Endodermal cell (in vitro differentiated cells): ENCODE results near the gene CLEC16A. TPM values are rescaled to one million over a fixed set of nuclear protein-coding genes. Genes with fewer than 3 reads are reported as not detected.

Experiments used
- DNase-seq: peaks from one replicate; pipeline ENCODE4 v3.0.0-alpha.2; 2017
- H3K27ac ChIP-seq: 2 replicates; pipeline ENCODE4 v1.5.1; 2013; ENCODE audit warnings: mild to moderate bottlenecking, low read depth, low read length, moderate library complexity
- H3K27me3 ChIP-seq: 2 replicates; pipeline ENCODE4 v1.6.1; 2013; ENCODE audit warnings: mild to moderate bottlenecking, low read length, moderate library complexity; ENCODE audit not compliant: insufficient read depth, control insufficient read depth, poor library complexity, severe bottlenecking
- H3K36me3 ChIP-seq: 2 replicates; pipeline ENCODE4 v1.7.0; 2013; ENCODE audit warnings: mild to moderate bottlenecking, low read length, moderate library complexity; ENCODE audit not compliant: control insufficient read depth, insufficient read depth
- H3K4me1 ChIP-seq: one replicate; pipeline ENCODE4 v1.7.0; 2013; ENCODE audit warnings: low read length; ENCODE audit not compliant: control insufficient read depth, insufficient read depth
- H3K4me3 ChIP-seq: 2 replicates; pipeline ENCODE4 v1.5.1; 2013; ENCODE audit warnings: mild to moderate bottlenecking, low read length, moderate library complexity
- H3K9ac ChIP-seq: 2 replicates; pipeline ENCODE4 v1.6.1; 2013; ENCODE audit warnings: mild to moderate bottlenecking, low read length, moderate library complexity; ENCODE audit not compliant: poor library complexity, severe bottlenecking; ENCODE audit errors: extremely low read depth
- H3K9me3 ChIP-seq: 2 replicates; pipeline ENCODE4 v1.6.1; 2013; ENCODE audit warnings: mild to moderate bottlenecking, low read length, moderate library complexity; ENCODE audit not compliant: control insufficient read depth
- H3K27ac Mint-ChIP-seq: 2 replicates; pipeline ENCODE4 v1.8.0; 2020; ENCODE audit warnings: mixed read lengths
- H3K27me3 Mint-ChIP-seq: 2 replicates; pipeline ENCODE4 v1.8.0; 2021; ENCODE audit warnings: mild to moderate bottlenecking, mixed read lengths; ENCODE audit not compliant: insufficient read depth
- H3K36me3 Mint-ChIP-seq: 2 replicates; pipeline ENCODE4 v1.8.0; 2020; ENCODE audit warnings: low read depth, mixed read lengths
- H3K4me1 Mint-ChIP-seq: 2 replicates; pipeline ENCODE4 v1.8.0; 2020; ENCODE audit warnings: mixed read lengths
- H3K4me3 Mint-ChIP-seq: 2 replicates; pipeline ENCODE4 v1.8.0; 2020; ENCODE audit warnings: mild to moderate bottlenecking, moderate library complexity, mixed read lengths
- H3K9me3 Mint-ChIP-seq: 2 replicates; pipeline ENCODE4 v1.8.0; 2020; ENCODE audit warnings: mild to moderate bottlenecking, mixed read lengths
- WGBS, 2 experiments: methylation state at CpG; one replicate each; pipeline versions ENCODE4 v1.1.5 to v1.1.7; 2013; ENCODE audit warnings: missing lambda C conversion rate in 2 of 2, mixed read lengths in 1 of 2; ENCODE audit not compliant: insufficient coverage in 1 of 2, insufficient read length in 1 of 2; 5-methylcytosine and 5-hydroxymethylcytosine counted together
- total RNA-seq, 2 donors: library from RNA; stranded (reverse); fragmentation: NEBNext Ultra II Directional in 1 of 2; extraction: Animal tissue kit (Norgen Biotek cat#: 25700) in 1 of 2; gene quantifications; 2 replicates in 1 of 2; 3 replicates in 1 of 2; pipeline ENCODE4 v1.2.1, GENCODE V29; 2021
- TF ChIP-seq, protein P1 (sequence below): fragments of 200-600 bp; sonication (generic); conservative IDR thresholded peaks from 2 replicates; pipeline ENCODE4 v1.5.0; 2021; ENCODE audit warnings: antibody characterized with exemption, mild to moderate bottlenecking

CLEC16A gene
- total RNA-seq, 2 donors from 2014 or later, result 19.5 to 28.3 TPM

DNA sequence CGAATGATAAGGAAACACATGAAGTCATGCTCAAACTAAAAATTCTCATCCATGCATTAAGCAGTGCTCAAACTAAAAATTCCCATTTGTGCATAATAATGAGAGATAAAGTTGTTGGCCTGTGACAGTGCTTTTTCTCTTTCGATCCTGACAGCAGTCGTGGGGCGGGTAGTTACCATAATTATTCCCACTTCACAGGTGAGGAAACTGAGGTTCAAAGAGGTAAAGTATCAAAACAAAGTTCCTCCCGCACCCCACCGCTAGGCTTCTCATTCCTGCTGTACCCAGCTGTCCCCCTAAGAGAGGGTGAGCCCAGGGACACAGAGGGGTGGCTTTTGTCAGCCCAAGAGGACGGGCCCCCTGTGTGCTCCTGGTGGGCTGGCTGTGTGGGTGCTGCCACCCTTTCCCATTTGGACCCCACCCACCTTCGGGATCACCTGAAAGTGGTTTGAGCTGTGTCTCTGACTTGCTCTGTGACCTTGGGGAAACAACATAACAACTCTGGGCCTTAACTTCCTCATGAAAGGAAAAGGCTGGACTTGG lies 92.6 kb downstream of the CLEC16A start:
- Mint-ChIP-seq H3K27me3 (no peaks in the 10 kb centered on the region), H3K36me3 (peaks cover 38% of the 10 kb centered on the region), H3K9me3 (no peaks in the 10 kb centered on the region), H3K27ac (no peak overlapping the region), H3K4me3 (no peak overlapping the region), H3K4me1 (peaks cover 30% of the 10 kb centered on the region)
- DNase-seq, result no peak
- Histone ChIP-seq H3K36me3 (peaks cover 36% of the 10 kb centered on the region), H3K4me3 (no peak overlapping the region), H3K4me1 (peaks cover 15% of the 10 kb centered on the region), H3K9me3 (no peaks in the 10 kb centered on the region), H3K27ac (no peak overlapping the region), H3K9ac (no peak overlapping the region), H3K27me3 (no peaks in the 10 kb centered on the region)
- TF ChIP-seq, protein P1, sequence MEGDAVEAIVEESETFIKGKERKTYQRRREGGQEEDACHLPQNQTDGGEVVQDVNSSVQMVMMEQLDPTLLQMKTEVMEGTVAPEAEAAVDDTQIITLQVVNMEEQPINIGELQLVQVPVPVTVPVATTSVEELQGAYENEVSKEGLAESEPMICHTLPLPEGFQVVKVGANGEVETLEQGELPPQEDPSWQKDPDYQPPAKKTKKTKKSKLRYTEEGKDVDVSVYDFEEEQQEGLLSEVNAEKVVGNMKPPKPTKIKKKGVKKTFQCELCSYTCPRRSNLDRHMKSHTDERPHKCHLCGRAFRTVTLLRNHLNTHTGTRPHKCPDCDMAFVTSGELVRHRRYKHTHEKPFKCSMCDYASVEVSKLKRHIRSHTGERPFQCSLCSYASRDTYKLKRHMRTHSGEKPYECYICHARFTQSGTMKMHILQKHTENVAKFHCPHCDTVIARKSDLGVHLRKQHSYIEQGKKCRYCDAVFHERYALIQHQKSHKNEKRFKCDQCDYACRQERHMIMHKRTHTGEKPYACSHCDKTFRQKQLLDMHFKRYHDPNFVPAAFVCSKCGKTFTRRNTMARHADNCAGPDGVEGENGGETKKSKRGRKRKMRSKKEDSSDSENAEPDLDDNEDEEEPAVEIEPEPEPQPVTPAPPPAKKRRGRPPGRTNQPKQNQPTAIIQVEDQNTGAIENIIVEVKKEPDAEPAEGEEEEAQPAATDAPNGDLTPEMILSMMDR, result no peak
- 95 to 100% methylated on average over 2 to 8 of the region's 8 CpGs for WGBS, 2 experiments

DNA sequence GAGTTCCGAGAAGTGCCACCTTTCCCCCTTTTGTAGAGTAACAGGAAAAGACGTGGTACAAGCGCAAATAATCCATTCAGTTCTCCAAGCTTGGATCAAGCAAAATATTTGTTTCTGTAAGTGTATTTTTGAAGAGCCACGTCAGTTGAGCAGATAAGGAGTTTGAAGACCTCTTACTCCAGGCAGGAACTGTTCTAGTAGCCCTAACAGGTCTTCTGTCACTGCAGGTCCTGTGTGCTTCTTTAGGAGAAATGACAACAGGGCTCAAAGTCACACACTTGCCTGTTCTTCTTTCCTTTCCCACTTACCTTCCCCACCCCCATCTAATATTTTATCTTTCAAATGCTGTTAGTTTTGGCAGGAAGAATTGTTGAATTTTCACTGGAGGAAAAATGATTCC lies 93.9 kb downstream of the CLEC16A start:
- TF ChIP-seq, protein P1, result no peak
- H3K27me3 ChIP-seq, result no peaks in the 10 kb centered on the region
- no peak for DNase-seq
- Mint-ChIP-seq H3K27ac (no peak overlapping the region), H3K4me1 (peaks cover 17% of the 10 kb centered on the region), H3K9me3 (no peaks in the 10 kb centered on the region), H3K27me3 (no peaks in the 10 kb centered on the region), H3K36me3 (peaks cover 44% of the 10 kb centered on the region), H3K4me3 (no peak overlapping the region)
- no peaks in the 10 kb centered on the region for H3K9me3 ChIP-seq
- no peak overlapping the region for H3K27ac ChIP-seq
- peaks cover 13% of the 10 kb centered on the region for H3K4me1 ChIP-seq
- H3K36me3 ChIP-seq, result peaks cover 44% of the 10 kb centered on the region
- H3K9ac ChIP-seq, result no peak overlapping the region
- WGBS, 2 experiments, result 90 to 100% methylated on average over 2 to 4 of the region's 4 CpGs
- H3K4me3 ChIP-seq, result no peak overlapping the region

DNA sequence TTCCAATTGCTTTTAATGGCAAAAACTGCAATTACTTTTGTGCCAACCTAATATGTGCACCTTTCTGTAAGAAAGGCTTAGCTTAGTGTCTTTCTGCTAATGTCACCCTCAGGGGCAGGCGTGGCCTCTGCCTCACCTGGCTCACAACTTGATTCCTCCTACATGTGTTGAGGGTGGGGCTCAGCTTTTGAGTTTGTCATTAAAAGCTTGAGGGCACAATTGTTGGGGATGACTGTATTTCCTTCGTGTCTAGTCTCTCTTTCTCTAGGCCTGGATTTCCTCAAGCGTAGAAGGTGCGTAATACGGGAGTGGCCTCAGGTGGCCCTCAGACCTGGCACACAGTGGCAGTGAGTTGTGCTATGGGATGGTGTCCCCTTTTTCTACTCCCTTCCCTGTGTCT lies 94.4 kb downstream of the CLEC16A start:
- Histone ChIP-seq H3K36me3 (peaks cover 43% of the 10 kb centered on the region), H3K9ac (no peak overlapping the region), H3K4me1 (peaks cover 9% of the 10 kb centered on the region), H3K9me3 (no peaks in the 10 kb centered on the region), H3K27me3 (no peaks in the 10 kb centered on the region), H3K4me3 (no peak overlapping the region), H3K27ac (no peak overlapping the region)
- no peak for DNase-seq
- Mint-ChIP-seq H3K36me3 (peaks cover 48% of the 10 kb centered on the region), H3K27ac (no peak overlapping the region), H3K4me1 (peaks cover 13% of the 10 kb centered on the region), H3K9me3 (no peaks in the 10 kb centered on the region), H3K4me3 (no peak overlapping the region), H3K27me3 (no peaks in the 10 kb centered on the region)
- TF ChIP-seq, protein P1, result no peak
- WGBS, 2 experiments, result 83 to 97% methylated on average over 1 to 5 of the region's 5 CpGs
